ENCODE results near the gene TMEM106A. TPM values are rescaled to one million over a fixed set of nuclear protein-coding genes. Genes with fewer than 3 reads are reported as not detected.

The TMEM106A gene
- total and polyA plus RNA-seq, 2 of the 13 experiments (the other 11 are each of a cell fraction or from before 2014, with no cell fraction given), result 16.9 to 35.9 TPM

DNA sequence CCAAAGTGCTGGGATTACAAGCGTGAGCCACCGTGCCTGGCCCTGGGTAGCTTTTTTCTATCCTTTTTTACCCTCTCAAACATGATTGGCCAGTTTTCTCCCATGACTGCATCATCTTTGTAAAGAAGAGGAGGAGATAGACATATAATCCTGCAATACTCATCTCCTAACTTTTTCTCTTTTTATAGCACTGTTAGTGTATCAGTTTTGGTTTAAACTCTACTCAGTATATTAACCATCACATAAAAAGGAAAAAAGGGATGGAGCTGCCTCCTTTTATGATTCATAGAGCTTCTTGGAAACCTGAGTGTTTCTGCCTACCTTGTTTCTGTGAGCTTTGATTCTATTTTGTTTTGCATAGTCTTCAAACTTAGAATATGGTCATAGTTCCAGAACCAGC, 12.0 kb upstream of the TMEM106A start:
- WGBS (ENCODE audit: low lambda C conversion rate), result 96% methylated on average over 2 of the region's 2 CpGs
- no peaks in the 10 kb centered on the region for H3K79me2 ChIP-seq (ENCODE audit: insufficient read depth, low read length)
- no peak overlapping the region for H3K27ac ChIP-seq (ENCODE audit: extremely low read length, insufficient read depth, low read length)
- intact Hi-C loops (cut with micrococcal nuclease; ENCODE audit: unreplicated experiment), result no loop called here
- H3K9ac ChIP-seq (ENCODE audit: insufficient read depth, low read depth, low read length), result no peak overlapping the region
- ChIA-PET CTCF (ENCODE audit: low intra/inter-chr PET ratio, low total read pairs) (no interaction called here), POLR2A (interaction anchor here (0.9 to 7.4 kb wide), 5 partner anchors 13 to 116 kb away, joined by 4 to 44 read pairs (median 8); partner anchors contain the start of genes NBR1 and TMEM106A)
- no peak overlapping the region for H3K4me2 ChIP-seq (ENCODE audit: low read depth, low read length)
- no peak overlapping the region for H2AFZ ChIP-seq (ENCODE audit: low read length)
- TF ChIP-seq SMAD9 (CRISPR knock-in tag; IDR thresholded peaks at IDR 0.05), result no peak
- no peak for TF ChIP-seq MTA1 (CRISPR knock-in tag; IDR thresholded peaks at IDR 0.05; ENCODE audit: borderline replicate concordance)
- TF ChIP-seq MEIS2 (CRISPR knock-in tag; IDR thresholded peaks at IDR 0.05), result no peak
- TF ChIP-seq RARA (CRISPR knock-in tag; IDR thresholded peaks at IDR 0.05), result no peak
- no peak for TF ChIP-seq GTF3A (CRISPR knock-in tag; conservative IDR thresholded peaks at IDR 0.05)
- no peak for TF ChIP-seq ZNF513 (CRISPR knock-in tag; conservative IDR thresholded peaks at IDR 0.05)
- TF ChIP-seq ZNF550 (CRISPR knock-in tag; IDR thresholded peaks at IDR 0.05; ENCODE audit: borderline replicate concordance), result no peak
- TF ChIP-seq, protein P1, sequence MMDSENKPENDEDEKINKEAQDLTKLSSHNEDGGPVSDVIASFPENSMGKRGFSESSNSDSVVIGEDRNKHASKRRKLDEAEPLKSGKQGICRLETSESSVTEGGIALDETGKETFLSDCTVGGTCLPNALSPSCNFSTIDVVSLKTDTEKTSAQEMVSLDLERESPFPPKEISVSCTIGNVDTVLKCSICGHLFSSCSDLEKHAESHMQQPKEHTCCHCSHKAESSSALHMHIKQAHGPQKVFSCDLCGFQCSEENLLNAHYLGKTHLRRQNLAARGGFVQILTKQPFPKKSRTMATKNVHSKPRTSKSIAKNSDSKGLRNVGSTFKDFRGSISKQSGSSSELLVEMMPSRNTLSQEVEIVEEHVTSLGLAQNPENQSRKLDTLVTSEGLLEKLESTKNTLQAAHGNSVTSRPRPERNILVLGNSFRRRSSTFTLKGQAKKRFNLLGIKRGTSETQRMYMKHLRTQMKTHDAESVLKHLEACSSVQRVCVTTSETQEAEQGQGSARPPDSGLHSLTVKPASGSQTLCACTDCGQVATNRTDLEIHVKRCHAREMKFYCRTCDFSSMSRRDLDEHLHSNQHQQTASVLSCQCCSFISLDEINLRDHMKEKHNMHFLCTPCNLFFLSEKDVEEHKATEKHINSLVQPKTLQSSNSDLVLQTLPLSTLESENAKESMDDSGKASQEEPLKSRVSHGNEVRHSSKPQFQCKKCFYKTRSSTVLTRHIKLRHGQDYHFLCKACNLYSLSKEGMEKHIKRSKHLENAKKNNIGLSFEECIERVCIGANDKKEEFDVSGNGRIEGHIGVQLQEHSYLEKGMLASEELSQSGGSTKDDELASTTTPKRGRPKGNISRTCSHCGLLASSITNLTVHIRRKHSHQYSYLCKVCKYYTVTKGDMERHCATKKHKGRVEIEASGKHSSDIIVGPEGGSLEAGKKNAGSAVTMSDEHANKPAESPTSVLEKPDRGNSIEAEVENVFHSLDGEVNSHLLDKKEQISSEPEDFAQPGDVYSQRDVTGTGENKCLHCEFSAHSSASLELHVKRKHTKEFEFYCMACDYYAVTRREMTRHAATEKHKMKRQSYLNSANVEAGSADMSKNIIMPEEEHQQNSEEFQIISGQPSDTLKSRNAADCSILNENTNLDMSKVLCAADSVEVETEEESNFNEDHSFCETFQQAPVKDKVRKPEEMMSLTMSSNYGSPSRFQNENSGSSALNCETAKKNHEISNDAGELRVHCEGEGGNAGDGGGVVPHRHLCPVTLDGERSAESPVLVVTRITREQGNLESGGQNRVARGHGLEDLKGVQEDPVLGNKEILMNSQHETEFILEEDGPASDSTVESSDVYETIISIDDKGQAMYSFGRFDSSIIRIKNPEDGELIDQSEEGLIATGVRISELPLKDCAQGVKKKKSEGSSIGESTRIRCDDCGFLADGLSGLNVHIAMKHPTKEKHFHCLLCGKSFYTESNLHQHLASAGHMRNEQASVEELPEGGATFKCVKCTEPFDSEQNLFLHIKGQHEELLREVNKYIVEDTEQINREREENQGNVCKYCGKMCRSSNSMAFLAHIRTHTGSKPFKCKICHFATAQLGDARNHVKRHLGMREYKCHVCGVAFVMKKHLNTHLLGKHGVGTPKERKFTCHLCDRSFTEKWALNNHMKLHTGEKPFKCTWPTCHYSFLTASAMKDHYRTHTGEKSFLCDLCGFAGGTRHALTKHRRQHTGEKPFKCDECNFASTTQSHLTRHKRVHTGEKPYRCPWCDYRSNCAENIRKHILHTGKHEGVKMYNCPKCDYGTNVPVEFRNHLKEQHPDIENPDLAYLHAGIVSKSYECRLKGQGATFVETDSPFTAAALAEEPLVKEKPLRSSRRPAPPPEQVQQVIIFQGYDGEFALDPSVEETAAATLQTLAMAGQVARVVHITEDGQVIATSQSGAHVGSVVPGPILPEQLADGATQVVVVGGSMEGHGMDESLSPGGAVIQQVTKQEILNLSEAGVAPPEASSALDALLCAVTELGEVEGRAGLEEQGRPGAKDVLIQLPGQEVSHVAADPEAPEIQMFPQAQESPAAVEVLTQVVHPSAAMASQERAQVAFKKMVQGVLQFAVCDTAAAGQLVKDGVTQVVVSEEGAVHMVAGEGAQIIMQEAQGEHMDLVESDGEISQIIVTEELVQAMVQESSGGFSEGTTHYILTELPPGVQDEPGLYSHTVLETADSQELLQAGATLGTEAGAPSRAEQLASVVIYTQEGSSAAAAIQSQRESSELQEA (CRISPR knock-in tag; IDR thresholded peaks at IDR 0.05; ENCODE audit: not compliant biosample characterization), result no peak
- no peak for TF ChIP-seq ZNF569 (CRISPR knock-in tag; IDR thresholded peaks at IDR 0.05; ENCODE audit: borderline replicate concordance)
- no peak for TF ChIP-seq FOXK2 (IDR thresholded peaks at IDR 0.05)
- TF ChIP-seq ZNF782 (CRISPR knock-in tag; IDR thresholded peaks at IDR 0.05; ENCODE audit: borderline replicate concordance), result no peak
- TF ChIP-seq ISL2 (CRISPR knock-in tag; IDR thresholded peaks at IDR 0.05), result no peak
- peaks cover 14% of the 10 kb centered on the region; the same call in 1 of the 2 replicates for H3K4me1 ChIP-seq (ENCODE audit: insufficient read depth, low read length)
- H3K27me3 ChIP-seq (ENCODE audit: control insufficient read depth in 1 of 2, insufficient read depth in 2 of 2, low read length in 2 of 2), result no peaks in the 10 kb centered on the region
- H3K4me3 ChIP-seq (replicated peaks in 1 of 3; ENCODE audit: insufficient read depth in 1 of 3, low read depth in 2 of 3, low read length in 3 of 3), result no peak overlapping the region
- BruUV-seq (replicated peaks), result no TSS peak
- no peak for FAIRE-seq
- in situ Hi-C loops (cut with HindIII; ENCODE audit: extremely low pct_ligation_motif_present, low pct_unique_long_range_greater_than_20kb), result no loop called here
- no peak for DNase-seq (ENCODE audit: low spot score)
- no peaks in the 10 kb centered on the region for H4K20me1 ChIP-seq (ENCODE audit: insufficient read depth, low read length)
- ATAC-seq, result no peak
- H3K36me3 ChIP-seq (replicated peaks in 1 of 2; ENCODE audit: control insufficient read depth in 1 of 2, insufficient read depth in 2 of 2, low read length in 2 of 2), result peaks cover 45 to 81% of the 10 kb centered on the region in 2 experiments
- no peaks in the 10 kb centered on the region for H3K9me3 ChIP-seq (ENCODE audit: low read length)

All from HepG2 (cell line).